KOPT-K1 (cell line): ENCODE measurements around the gene VAV3.
"Not testable (repeated sequence)": the region's sequence is repeated elsewhere in the genome, so short reads cannot be mapped to it uniquely, and the experiment has no call there.

Experiments used
- H3K27ac ChIP-seq: fragments of 200-600 bp; sonication (generic); 2 replicates; pipeline ENCODE4 v1.5.1; 2016; ENCODE audit warnings: antibody characterized with exemption, mild to moderate bottlenecking, low read depth, low read length; ENCODE audit not compliant: poor library complexity, severe bottlenecking
- H3K36me3 ChIP-seq: fragments of 200-600 bp; sonication (generic); 2 replicates; pipeline ENCODE4 v1.5.1; 2017; ENCODE audit warnings: antibody characterized with exemption, mild to moderate bottlenecking, low read length, moderate library complexity; ENCODE audit not compliant: insufficient read depth
- H3K9me3 ChIP-seq: fragments of 200-600 bp; sonication (generic); 2 replicates; pipeline ENCODE4 v1.5.1; 2017; ENCODE audit warnings: antibody characterized with exemption, low read length, mild to moderate bottlenecking; ENCODE audit not compliant: insufficient read depth, poor library complexity, severe bottlenecking

Gene VAV3

DNA sequence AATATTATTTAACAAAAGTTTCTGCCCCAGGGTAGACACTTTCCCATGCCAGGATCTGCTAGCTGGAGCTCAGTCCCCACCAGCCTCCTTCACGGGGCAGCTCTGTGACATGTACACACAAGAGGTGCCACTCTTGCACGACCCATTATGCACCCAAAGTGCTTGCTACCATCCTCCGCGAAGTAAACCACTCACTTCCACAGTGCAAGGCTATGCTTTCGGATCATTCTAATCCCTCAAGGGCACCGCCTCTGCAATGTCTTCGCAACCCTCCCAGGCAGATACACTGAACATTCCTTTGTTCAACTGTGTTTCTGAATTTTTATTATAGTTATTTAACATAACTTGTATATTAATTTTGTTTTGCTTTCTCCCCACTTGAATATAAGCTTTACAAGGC is 303.8 kb downstream of the VAV3 start:
- Histone ChIP-seq H3K36me3 (no peaks in the 10 kb centered on the region), H3K27ac (no peak overlapping the region), H3K9me3 (no peaks in the 10 kb centered on the region)

DNA sequence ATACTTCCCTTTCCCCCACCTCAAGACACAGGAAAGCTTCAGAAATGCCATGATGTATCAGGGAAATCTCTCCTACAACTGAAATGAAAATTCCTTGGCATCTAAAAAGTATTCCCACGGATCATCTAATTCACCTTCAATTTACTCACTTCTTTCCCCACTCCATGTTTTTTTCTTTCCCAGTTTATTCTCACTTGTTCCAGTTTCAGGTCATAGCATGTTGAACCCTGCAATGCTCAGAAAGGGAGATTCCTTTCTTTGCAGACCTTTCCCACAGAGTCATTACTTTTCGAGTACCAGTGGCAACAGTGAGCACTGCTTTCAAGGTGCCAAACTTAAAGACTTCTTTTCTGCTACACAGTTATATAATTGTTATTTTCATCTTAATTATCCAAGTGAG is 305.0 kb downstream of the VAV3 start:
- no peaks in the 10 kb centered on the region for H3K36me3 ChIP-seq
- no peak overlapping the region for H3K27ac ChIP-seq
- no peaks in the 10 kb centered on the region for H3K9me3 ChIP-seq

DNA sequence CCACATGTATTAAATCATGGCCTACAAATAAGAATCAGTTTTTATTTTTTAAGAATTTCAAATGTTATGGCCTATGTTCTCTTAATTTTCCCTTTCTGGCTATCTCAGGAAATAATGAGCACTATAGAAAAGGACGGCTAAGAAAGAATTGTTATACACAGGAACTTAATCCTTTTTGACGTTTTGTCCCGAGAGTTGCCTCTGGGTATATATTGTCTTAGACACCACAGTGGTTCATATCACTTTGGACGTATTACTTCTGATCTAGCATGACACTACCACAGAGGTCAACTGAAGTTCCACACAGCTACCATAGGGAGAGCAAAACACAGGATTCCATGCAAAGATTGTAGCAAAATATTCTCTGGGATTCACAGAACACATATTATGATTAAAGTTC is 307.6 kb downstream of the VAV3 start:
- H3K9me3 ChIP-seq = no peaks in the 10 kb centered on the region
- no peak overlapping the region for H3K27ac ChIP-seq
- H3K36me3 ChIP-seq = no peaks in the 10 kb centered on the region

DNA sequence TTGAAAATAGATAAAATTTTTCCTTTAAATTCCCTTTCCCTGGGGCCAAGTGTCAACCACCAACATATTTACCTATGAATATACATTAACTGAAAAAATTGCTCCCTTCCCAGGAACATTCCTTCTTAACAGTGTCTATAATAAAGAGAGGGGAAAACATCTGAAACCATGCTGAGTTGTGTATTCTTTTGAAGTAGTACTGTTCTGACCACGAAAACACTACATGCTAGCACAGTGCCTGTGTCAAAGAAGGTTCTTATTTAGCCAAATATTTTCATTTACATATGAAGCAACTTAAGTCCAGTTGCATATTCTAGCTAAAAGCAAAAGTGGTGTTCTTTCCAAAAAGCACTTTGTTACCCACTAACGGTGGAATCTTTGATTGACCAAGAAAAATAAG is 311.2 kb downstream of the VAV3 start:
- Histone ChIP-seq H3K36me3 (no peaks in the 10 kb centered on the region), H3K9me3 (no peaks in the 10 kb centered on the region), H3K27ac (no peak overlapping the region)

DNA sequence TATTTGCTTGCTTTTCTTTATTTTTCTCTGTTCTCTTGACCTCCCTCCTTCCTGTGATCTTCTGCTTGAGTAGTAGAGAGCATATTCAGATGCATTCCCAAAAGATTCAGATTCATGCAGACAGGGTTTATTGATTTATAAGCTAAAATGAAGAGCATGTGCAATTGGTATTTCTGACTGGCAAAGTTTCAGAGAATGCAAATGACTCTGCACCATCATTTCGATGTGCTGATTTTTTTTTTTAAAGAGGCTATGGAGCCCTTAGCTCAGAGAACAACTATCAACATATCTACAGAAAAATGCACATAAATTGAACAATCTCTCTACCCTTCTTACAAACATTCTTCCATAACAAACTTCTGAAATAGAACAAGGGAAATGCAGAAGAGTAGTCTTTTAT is 312.0 kb downstream of the VAV3 start:
- Histone ChIP-seq H3K36me3 (no peaks in the 10 kb centered on the region), H3K9me3 (no peaks in the 10 kb centered on the region), H3K27ac (no peak overlapping the region)

DNA sequence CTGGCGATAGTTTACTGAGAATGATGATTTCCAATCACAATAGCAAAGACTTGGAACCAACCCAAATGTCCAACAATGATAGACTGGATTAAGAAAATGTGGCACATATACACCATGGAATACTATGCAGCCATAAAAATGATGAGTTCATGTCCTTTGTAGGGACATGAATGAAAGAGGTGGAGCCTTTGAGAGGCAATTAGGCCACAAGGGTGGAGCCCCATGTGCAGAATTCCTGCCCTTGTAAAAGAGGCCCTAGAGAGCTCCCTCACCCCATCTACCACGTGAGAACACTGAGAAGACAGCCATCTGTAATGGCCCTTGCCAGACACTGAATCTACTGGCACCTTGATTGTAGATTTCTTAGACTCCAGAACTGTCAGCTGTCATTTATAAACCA is 314.2 kb downstream of the VAV3 start:
- not testable (repeated sequence) for H3K27ac ChIP-seq, H3K9me3 ChIP-seq, H3K36me3 ChIP-seq

DNA sequence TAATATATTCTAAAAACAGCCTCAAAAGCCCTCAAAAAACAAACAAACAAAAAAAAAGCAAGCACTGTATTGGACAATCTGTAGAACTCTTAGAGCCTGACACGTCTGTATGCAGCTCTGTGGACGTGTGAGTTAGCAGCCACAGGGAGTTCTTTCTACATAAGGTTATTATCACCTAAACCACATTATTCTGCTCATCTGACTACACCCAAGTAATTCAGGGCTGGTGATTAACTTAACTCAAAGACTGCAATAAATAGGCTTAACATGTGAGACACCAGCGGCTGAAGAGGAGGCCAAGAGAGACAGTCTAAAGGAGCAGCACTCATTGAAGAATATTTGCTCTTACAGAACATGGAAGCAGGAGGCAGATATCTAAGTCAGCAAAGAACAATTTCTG is 316.0 kb downstream of the VAV3 start:
- Histone ChIP-seq H3K9me3 (no peaks in the 10 kb centered on the region), H3K27ac (no peak overlapping the region), H3K36me3 (no peaks in the 10 kb centered on the region)

DNA sequence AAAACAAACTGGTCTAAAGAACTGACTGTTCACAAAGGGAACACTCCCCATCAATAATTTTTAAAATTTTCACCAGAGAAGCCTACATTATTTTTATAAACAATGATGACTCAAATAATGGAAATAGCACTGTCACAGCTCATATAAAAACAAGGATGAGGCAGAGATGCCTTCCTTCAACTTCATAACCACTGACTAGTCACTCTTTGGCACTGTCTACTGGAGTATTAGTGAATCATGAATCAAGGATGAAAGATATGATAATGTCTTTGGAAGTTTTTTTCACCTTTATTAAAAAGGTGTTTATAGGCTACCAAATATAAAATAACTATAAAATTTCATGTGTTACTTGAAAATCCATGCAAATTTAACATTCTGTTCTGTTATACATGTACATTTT is 316.9 kb downstream of the VAV3 start:
- Histone ChIP-seq H3K9me3 (no peaks in the 10 kb centered on the region), H3K27ac (no peak overlapping the region), H3K36me3 (no peaks in the 10 kb centered on the region)

DNA sequence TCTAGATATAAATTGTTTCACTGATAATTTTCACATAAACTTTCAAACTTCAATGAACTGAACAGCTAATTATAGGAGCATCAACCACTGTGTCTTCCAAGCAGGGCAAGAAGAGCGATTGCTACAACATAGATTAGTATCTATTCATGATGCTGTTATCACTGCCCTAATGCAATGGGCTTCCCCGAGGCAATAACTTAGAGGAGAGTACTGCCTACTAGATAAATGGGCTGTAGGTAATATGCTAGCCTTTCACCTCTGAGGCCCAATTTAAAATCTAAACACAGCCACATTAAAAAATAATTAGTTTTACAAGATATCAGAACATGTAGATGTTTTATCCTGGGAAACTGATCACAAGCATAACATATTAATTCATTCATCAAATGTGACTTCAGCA is 318.0 kb downstream of the VAV3 start:
- H3K27ac ChIP-seq = no peak overlapping the region
- no peaks in the 10 kb centered on the region for H3K9me3 ChIP-seq
- H3K36me3 ChIP-seq = peaks cover 5% of the 10 kb centered on the region; the same call in 1 of the 2 replicates

DNA sequence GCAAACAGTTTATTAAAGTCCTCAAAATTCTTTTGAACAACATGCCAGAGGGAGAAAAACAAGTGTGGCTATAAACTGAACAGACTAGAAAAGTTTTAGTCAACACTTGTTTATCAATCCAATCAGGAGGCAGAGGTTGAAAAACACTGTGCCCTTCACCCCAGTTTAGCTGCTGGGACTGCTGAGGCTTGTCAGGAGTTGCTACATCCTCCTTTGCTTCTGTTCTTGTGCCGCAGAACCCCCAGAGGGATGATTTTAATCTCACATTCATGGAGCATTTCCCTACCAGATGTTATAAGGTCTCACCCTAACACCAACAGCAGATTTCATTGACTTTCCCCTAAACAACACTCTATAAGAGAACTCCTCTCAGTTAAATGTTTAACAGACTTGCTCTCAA is 321.2 kb downstream of the VAV3 start:
- Histone ChIP-seq H3K9me3 (no peaks in the 10 kb centered on the region), H3K36me3 (peaks cover 7% of the 10 kb centered on the region; the same call in 1 of the 2 replicates), H3K27ac (no peak overlapping the region)

DNA sequence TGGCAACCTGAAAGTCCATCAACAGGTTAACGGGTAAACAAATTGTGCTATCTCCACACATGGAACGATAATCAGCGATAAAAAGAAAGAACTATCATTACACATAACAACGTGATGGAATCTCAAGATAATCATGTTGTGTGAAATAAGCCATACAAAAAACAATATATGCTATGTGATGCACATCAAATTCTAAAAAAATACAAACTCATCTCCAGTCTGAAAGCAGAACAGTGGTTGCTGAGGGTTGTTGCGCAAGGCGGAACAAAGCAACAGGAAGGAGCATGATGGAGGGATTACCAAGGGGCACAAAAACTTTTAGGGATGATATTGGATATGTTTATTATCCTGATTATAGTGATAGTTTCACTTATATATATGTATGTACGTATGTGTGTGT is 324.8 kb downstream of the VAV3 start:
- H3K9me3 ChIP-seq = no peaks in the 10 kb centered on the region
- H3K36me3 ChIP-seq = peaks cover 7% of the 10 kb centered on the region; the same call in 1 of the 2 replicates
- H3K27ac ChIP-seq = no peak overlapping the region

DNA sequence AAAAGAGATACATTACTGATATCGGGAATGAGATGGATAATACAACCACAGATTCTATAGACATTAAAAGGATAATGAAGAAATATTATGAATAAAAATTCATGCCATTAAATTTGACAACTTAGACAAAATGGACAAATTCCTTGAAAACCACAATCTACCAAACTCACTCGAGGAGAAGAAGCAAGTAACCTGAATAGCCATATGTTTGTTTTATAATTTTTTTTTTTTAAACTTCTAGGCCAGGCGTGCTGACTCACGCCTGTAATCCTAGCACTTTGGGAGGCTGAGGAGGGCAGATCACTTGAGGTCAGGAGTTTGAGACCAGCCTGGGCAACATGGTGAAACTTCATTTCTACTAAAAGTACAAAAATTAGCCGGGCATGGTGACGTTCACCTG is 327.9 kb downstream of the VAV3 start:
- H3K9me3 ChIP-seq = no peaks in the 10 kb centered on the region
- no peak overlapping the region for H3K27ac ChIP-seq

DNA sequence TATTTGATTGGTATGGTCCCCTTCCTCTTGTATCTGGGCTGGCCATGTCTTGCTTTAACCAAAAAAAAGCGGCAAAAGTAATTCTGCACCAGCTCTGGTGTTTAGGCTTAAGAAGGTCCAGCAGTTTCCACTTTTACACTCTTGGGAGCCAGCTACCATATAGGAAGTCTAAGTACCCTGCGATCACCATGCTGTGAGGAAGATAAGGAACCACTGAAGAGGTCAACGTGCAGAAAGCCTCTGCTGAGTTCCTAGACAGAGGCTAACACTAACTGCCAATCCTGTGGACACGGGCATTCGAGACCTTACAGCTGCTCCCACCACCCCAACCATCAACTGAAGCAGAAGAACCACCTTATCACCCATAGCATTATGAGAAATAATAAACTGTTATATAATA is 331.4 kb downstream of the VAV3 start:
- no peaks in the 10 kb centered on the region for H3K36me3 ChIP-seq
- no peak overlapping the region for H3K27ac ChIP-seq
- no peaks in the 10 kb centered on the region for H3K9me3 ChIP-seq

More for the DNA sequence above, 327.9 kb downstream of the VAV3 start:
- peaks cover 3% of the 10 kb centered on the region; the same call in 1 of the 2 replicates for H3K36me3 ChIP-seq

DNA sequence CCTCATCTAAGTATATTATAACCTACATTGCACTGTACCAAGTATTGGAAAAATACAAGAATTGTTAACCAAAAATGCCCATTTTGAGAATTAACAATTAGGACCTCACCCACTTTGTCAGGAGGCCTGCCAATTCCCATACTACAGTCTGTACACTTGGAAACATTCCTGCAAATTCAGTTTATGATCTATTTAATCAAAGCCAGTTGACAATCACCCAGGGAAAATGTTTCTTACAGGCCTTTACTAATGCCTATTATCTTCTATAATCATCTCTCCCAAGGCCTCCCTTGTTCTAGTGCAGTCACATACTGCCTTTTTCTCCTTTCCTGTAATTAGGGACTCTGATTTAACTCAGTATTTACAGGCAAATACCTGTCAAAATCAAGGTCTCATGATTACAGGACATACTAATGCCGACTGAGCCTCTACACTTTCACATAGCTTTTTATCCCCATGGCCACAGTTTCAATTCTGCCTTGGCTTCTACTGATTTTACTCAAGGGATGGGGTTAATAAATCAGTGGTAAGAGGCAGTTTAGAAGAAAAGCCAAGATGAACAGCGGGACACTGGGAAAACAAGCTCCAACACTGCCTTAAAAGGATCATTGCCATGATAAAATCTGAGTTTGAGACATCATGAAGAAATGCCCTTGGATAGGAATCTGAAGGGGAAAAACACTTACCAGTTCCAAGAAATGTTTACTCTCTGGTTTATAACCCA is 338.7 kb downstream of the VAV3 start:
- no peaks in the 10 kb centered on the region for H3K36me3 ChIP-seq
- H3K27ac ChIP-seq = no peak overlapping the region
- H3K9me3 ChIP-seq = no peaks in the 10 kb centered on the region

DNA sequence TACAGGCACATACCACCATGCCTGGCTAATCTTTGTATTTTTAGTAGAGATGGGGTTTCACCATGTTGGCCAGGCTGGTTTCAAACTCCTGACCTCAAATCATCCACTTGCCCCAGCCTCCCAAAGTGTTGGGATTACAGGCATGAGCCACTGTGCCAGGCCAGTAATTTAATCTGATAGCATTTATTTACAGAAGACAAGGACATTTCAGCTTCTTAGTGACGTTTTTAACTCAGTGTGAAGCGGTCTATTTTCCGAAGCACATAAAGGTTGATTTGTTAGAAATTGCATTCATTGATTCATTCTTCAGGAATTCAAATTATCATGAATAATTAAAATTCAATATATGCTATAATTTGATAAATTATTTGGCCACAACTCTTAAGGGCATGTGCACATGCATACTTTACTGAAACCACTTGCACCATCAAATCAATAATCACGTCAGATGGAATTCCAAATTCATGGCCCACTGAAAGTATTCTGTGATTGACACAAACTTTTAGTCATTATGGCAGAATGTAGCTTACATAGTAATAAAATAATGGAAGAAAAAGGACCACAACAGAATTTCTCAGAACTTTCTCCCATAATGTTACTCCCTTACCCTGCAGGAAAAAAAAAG is 339.5 kb downstream of the VAV3 start:
- H3K9me3 ChIP-seq = no peaks in the 10 kb centered on the region
- H3K27ac ChIP-seq = no peak overlapping the region
- H3K36me3 ChIP-seq = no peaks in the 10 kb centered on the region

DNA sequence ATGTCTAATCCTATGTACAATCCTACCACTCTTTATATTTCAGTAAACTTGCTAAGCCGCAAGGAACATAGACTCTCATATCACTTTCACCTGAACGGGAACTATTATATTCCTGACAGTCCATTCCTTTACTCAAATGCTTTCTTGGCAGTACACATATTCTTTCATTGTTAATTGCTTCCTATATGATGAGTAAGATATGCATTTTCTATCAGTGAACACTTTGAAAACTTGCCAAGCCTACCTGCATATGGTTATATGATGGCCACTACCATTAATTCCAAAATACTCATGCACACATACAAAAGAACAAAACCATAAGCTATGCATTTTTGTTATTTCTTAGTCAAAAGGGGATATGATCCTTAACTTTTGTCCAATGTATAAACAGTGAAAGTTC is 341.5 kb downstream of the VAV3 start:
- H3K9me3 ChIP-seq = no peaks in the 10 kb centered on the region
- no peaks in the 10 kb centered on the region for H3K36me3 ChIP-seq

More for the DNA sequence above, 341.5 kb downstream of the VAV3 start:
- no peak overlapping the region for H3K27ac ChIP-seq
